K562 (cell line): Measurements from ENCODE around the gene CACNA1A. TPM values are rescaled to one million over a fixed set of nuclear protein-coding genes. Genes with fewer than 3 reads are reported as not detected.

Experiments
- ATAC-seq: fragments of 200-7000 bp; cut with Tn5 transposase; 3 replicates; pipeline ENCODE4 v1.9.1; 2020; ENCODE audit warnings: moderate library complexity
- BruUV-seq: library from RNA; stranded (reverse); fragments of 400-500 nt; replicated peaks from 2 replicates; lab custom pipeline; 2021; lab: Mats Ljungman, UMichigan
- CTCF ChIA-PET: fragments of 300-600 bp; formaldehyde crosslinking; extraction: SDS; loops from one replicate; lab custom pipeline; 2021; ENCODE audit warnings: low intra/inter-chr PET ratio; lab: Yijun Ruan, JAX
- POLR2A ChIA-PET: fragments of 300-600, 350-650 bp; sonication (Branson Sonifier 250); formaldehyde crosslinking; extraction: SDS; loops from one replicate; lab custom pipeline; 2021; ENCODE audit warnings: antibody characterized with exemption, inconsistent platforms; lab: Yijun Ruan, JAX
- DNase-seq, 4 experiments: peaks; one replicate each; pipeline versions ENCODE4 v3.0.0 to v3.0.0-alpha.2; 2011 to 2018; ENCODE audit warnings: low spot score in 3 of 4, mixed read lengths in 3 of 4; ENCODE audit errors: extremely low read depth in 1 of 4
- FAIRE-seq: peaks from 2 replicates; lab custom pipeline; 2011; peaks lifted over from hg19 to GRCh38; lab: Jason Lieb, UNC
- H2AFZ ChIP-seq: 2 replicates; pipeline ENCODE4 v1.6.0; 2011; ENCODE audit warnings: low read depth, low read length, control low read depth, inconsistent platforms
- H3K27ac ChIP-seq: fragments of 200-600 bp; 3 replicates; pipeline ENCODE4 v1.8.0; 2011; ENCODE audit warnings: low read depth, mild to moderate bottlenecking, control low read depth, inconsistent platforms, low read length, moderate library complexity, mixed read lengths; ENCODE audit errors: extremely low read depth
- H3K27me3 ChIP-seq, 2 experiments: fragments of 300-600 bp in 1 of 2; 2 replicates in 1 of 2; 3 replicates in 1 of 2; pipeline versions ENCODE4 v1.6.0 to v1.8.0; 2011; ENCODE audit warnings: inconsistent platforms in 2 of 2, low read length in 2 of 2, mild to moderate bottlenecking in 1 of 2, mixed read lengths in 1 of 2, moderate library complexity in 1 of 2; ENCODE audit not compliant: control insufficient read depth in 2 of 2, insufficient read depth in 2 of 2
- H3K36me3 ChIP-seq: fragments of 300-600 bp; 3 replicates; pipeline ENCODE4 v1.8.0; 2011; ENCODE audit warnings: mild to moderate bottlenecking, low read length, inconsistent platforms; ENCODE audit not compliant: control insufficient read depth, insufficient read depth
- H3K4me1 ChIP-seq, 2 experiments: fragments of 200-600 bp in 1 of 2; replicated peaks in 1 of 2; 2 replicates in 1 of 2; 3 replicates in 1 of 2; pipeline versions ENCODE4 v1.5.1 to v1.8.0; 2011; ENCODE audit warnings: inconsistent platforms in 2 of 2, low read length in 2 of 2, mild to moderate bottlenecking in 1 of 2, mixed read lengths in 1 of 2, moderate library complexity in 1 of 2; ENCODE audit not compliant: control insufficient read depth in 2 of 2, insufficient read depth in 2 of 2
- H3K4me2 ChIP-seq: 2 replicates; pipeline ENCODE4 v1.6.1; 2011; ENCODE audit warnings: low read length, control low read depth, inconsistent platforms, mixed read lengths; ENCODE audit not compliant: insufficient read depth
- H3K4me3 ChIP-seq: fragments of 200-600 bp; sonication (generic), shearing (Covaris generic); 2 replicates; pipeline ENCODE4 v1.5.1; 2016; ENCODE audit warnings: control low read depth, inconsistent platforms
- H3K79me2 ChIP-seq: fragments of 200-600 bp; 3 replicates; pipeline ENCODE4 v1.8.0; 2011; ENCODE audit warnings: low read length, inconsistent platforms; ENCODE audit not compliant: control insufficient read depth, insufficient read depth
- H3K9ac ChIP-seq, 2 experiments: 2 replicates each; pipeline versions ENCODE4 v1.6.0 to v1.6.1; 2011; ENCODE audit warnings: low read depth in 2 of 2, low read length in 2 of 2, control low read depth in 1 of 2, inconsistent platforms in 1 of 2, mild to moderate bottlenecking in 1 of 2, mixed read lengths in 1 of 2; ENCODE audit not compliant: insufficient read depth in 1 of 2
- H3K9me1 ChIP-seq: one replicate; pipeline ENCODE4 v1.6.0; 2011; ENCODE audit warnings: inconsistent platforms, mild to moderate bottlenecking, low read length, moderate library complexity; ENCODE audit not compliant: control insufficient read depth, insufficient read depth
- H3K9me3 ChIP-seq: replicated peaks from 2 replicates; pipeline ENCODE4 v1.5.1; 2011; ENCODE audit warnings: low read depth, low read length, inconsistent platforms; ENCODE audit not compliant: control insufficient read depth, insufficient read depth
- H4K20me1 ChIP-seq: replicated peaks from 2 replicates; pipeline ENCODE4 v1.6.1; 2011; ENCODE audit warnings: low read length, inconsistent platforms, mixed read lengths; ENCODE audit not compliant: control insufficient read depth, insufficient read depth
- CREB3L1 ChIP-seq: fragments of 450-650 bp; IDR thresholded peaks from 2 replicates; pipeline ENCODE4 v1.6.1; 2014; ENCODE audit warnings: low read depth, mild to moderate bottlenecking, moderate library complexity, borderline replicate concordance
- FOXJ3 ChIP-seq: sonication (generic); formaldehyde crosslinking; IDR thresholded peaks from 2 replicates; pipeline ENCODE4 v1.4.0; 2020; ENCODE audit warnings: mild to moderate bottlenecking, missing genetic modification reagents
- FUS ChIP-seq: fragments of 200-400 bp; formaldehyde crosslinking; optimal IDR thresholded peaks from 2 replicates; pipeline ENCODE3; 2017; ENCODE audit warnings: low read depth, low read length
- HNRNPUL1 ChIP-seq: fragments of 200-400 bp; formaldehyde crosslinking; IDR thresholded peaks from 2 replicates; pipeline ENCODE4 v1.6.1; 2017; ENCODE audit warnings: low read length
- MTA1 ChIP-seq: fragments of 450-650 bp; IDR thresholded peaks from 2 replicates; pipeline ENCODE4 v1.6.1; 2017; ENCODE audit warnings: borderline replicate concordance
- NONO ChIP-seq, 2 experiments: fragments of 200-400 bp in 1 of 2; fragments of 450-650 bp in 1 of 2; formaldehyde crosslinking in 1 of 2; IDR thresholded peaks; 2 replicates each; pipeline ENCODE4 v1.6.1; 2017; ENCODE audit warnings: low read depth in 2 of 2, mild to moderate bottlenecking in 2 of 2, moderate library complexity in 2 of 2, low read length in 1 of 2
- NUFIP1 ChIP-seq: fragments of 450-650 bp; IDR thresholded peaks from 2 replicates; pipeline ENCODE4 v1.6.1; 2018; ENCODE audit not compliant: partially characterized antibody
- RNF2 ChIP-seq: sonication (generic); IDR thresholded peaks from 2 replicates; pipeline ENCODE4 v1.6.1; 2016
- SMARCE1 ChIP-seq: fragments of 450-650 bp; IDR thresholded peaks from 2 replicates; pipeline ENCODE4 v1.7.1; 2016; ENCODE audit warnings: mild to moderate bottlenecking
- TBL1XR1 ChIP-seq, 2 experiments: IDR thresholded peaks; 2 replicates each; pipeline ENCODE4 v1.6.1; 2012; ENCODE audit warnings: improper control_type of control experiment in 2 of 2, low read length in 2 of 2, mild to moderate bottlenecking in 1 of 2
- TSHZ1 ChIP-seq: fragments of 250-450 bp; sonication (Bioruptor Pico); IDR thresholded peaks from 2 replicates; pipeline ENCODE4 v1.4.0; 2020; ENCODE audit warnings: mild to moderate bottlenecking, moderate library complexity
- ZFP36 ChIP-seq: fragments of 150-350 bp; IDR thresholded peaks from 2 replicates; pipeline ENCODE4 v1.6.1; 2018; ENCODE audit warnings: low read length, low read depth; ENCODE audit not compliant: partially characterized antibody
- WGBS: fragments of 100-300 bp; shearing (Covaris generic); methylation state at CpG from one replicate; pipeline ENCODE4 v1.1.6; 2016; ENCODE audit warnings: low coverage, mixed read lengths; ENCODE audit not compliant: insufficient coverage; ENCODE audit errors: missing lambda C conversion rate; 5-methylcytosine and 5-hydroxymethylcytosine counted together
- in situ Hi-C: fragments of 300-500 bp; cut with MboI; formaldehyde crosslinking; loops from 4 replicates; pipeline ENCODE4 v1.15.0; 2018; ENCODE audit warnings: inconsistent platforms, mixed read lengths
- intact Hi-C: fragments of 100-400 bp; cut with micrococcal nuclease; formaldehyde crosslinking; loops from 2 replicates; pipeline ENCODE4 v1.14.2; 2022
- polyA plus RNA-seq, 8 experiments: library from polyadenylated mRNA; depleted of rRNA in 4 of 8; stranded (reverse) in 5 of 8; unstranded in 3 of 8; fragments of >200 nt; fragmentation: Nextera tagmentation in 2 of 8; fragmentation: Illumina TruSeq in 1 of 8; extraction: Ambion mirVana in 2 of 8; extraction: Trizol in 1 of 8; gene quantifications; 2 replicates each; pipeline versions ENCODE4 v1.2.1 to v1.2.3, GENCODE V29; 2011 to 2014; ENCODE audit warnings: inconsistent platforms in 1 of 8, missing spikeins in 1 of 8
- total RNA-seq, 7 experiments: library from RNA; depleted of rRNA in 6 of 7; stranded (reverse); fragments of >200 nt in 6 of 7; fragmentation: Illumina TruSeq in 2 of 7; extraction: Trizol in 2 of 7; gene quantifications; 2 replicates each; pipeline versions ENCODE4 v1.2.1 to v1.2.3, GENCODE V29; 2011 to 2021; ENCODE audit warnings: low replicate concordance in 1 of 7
- TF ChIP-seq, protein P1 (sequence below): sonication (generic); formaldehyde crosslinking; IDR thresholded peaks from 2 replicates; pipeline ENCODE4 v1.9.0; 2022; ENCODE audit warnings: mild to moderate bottlenecking, missing genetic modification reagents
- TF ChIP-seq, protein P2 (sequence below): fragments of 450-650 bp; formaldehyde crosslinking; IDR thresholded peaks from 2 replicates; pipeline ENCODE4 v1.4.0; 2022; ENCODE audit warnings: missing genetic modification characterization

Gene CACNA1A
- total and polyA plus RNA-seq, 9 of the 15 experiments (the other 6 are each of a cell fraction or from before 2014, with no cell fraction given) = 0.03 to 0.20 (median 0.09) TPM; not detected in 1

GRCh38 chr19:13164343-13165161 lies 341.7 kb downstream of the CACNA1A start:
- CTCF ChIA-PET = no interaction called here
- no peak for TF ChIP-seq FUS
- TF ChIP-seq, protein P1, sequence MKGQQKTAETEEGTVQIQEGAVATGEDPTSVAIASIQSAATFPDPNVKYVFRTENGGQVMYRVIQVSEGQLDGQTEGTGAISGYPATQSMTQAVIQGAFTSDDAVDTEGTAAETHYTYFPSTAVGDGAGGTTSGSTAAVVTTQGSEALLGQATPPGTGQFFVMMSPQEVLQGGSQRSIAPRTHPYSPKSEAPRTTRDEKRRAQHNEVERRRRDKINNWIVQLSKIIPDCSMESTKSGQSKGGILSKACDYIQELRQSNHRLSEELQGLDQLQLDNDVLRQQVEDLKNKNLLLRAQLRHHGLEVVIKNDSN (CRISPR knock-in tag) = no peak
- TF ChIP-seq NUFIP1 = no peak
- TF ChIP-seq, protein P2, sequence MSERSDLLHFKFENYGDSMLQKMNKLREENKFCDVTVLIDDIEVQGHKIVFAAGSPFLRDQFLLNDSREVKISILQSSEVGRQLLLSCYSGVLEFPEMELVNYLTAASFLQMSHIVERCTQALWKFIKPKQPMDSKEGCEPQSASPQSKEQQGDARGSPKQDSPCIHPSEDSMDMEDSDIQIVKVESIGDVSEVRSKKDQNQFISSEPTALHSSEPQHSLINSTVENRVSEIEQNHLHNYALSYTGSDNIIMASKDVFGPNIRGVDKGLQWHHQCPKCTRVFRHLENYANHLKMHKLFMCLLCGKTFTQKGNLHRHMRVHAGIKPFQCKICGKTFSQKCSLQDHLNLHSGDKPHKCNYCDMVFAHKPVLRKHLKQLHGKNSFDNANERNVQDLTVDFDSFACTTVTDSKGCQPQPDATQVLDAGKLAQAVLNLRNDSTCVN (CRISPR knock-in tag) = 0 out of 2 replicates have a peak, but pooled peaks have one; percentile 27
- no peak for TF ChIP-seq TSHZ1 (CRISPR knock-in tag)
- TF ChIP-seq HNRNPUL1 = no peak
- TF ChIP-seq SMARCE1 = 0 out of 2 replicates have a peak, but pooled peaks have one; percentile 39
- TF ChIP-seq NONO (IDR thresholded peaks at IDR 0.05; ENCODE audit: low read depth in 2 of 2, low read length in 1 of 2) = no peak
- TF ChIP-seq MTA1 = peak; percentile 65
- TF ChIP-seq RNF2 = no peak; the same call in 1 of the 2 replicates
- no peak for TF ChIP-seq ZFP36
- no peak; the same call in 1 of the 2 replicates for TF ChIP-seq CREB3L1
- no peak for TF ChIP-seq FOXJ3 (CRISPR knock-in tag)
- TF ChIP-seq TBL1XR1 (IDR thresholded peaks at IDR 0.05; ENCODE audit: low read length in 2 of 2) = no peak

More at GRCh38 chr19:13164343-13165161, 341.7 kb downstream of the CACNA1A start:
- H3K36me3 ChIP-seq = no peaks in the 10 kb centered on the region; the same call in 2 of the 3 replicates
- BruUV-seq = no TSS peak
- H4K20me1 ChIP-seq = no peaks in the 10 kb centered on the region
- ATAC-seq (peak; percentile 7), FAIRE-seq (no peak), DNase-seq (peak in 3 of 4 experiments; percentile 23 to 76 (median 53))
- H3K4me2 ChIP-seq = peak overlapping the region; percentile 96
- intact Hi-C loops (no loop called here), in situ Hi-C loops (no loop called here)
- H3K79me2 ChIP-seq = peaks cover 7% of the 10 kb centered on the region; the same call in 2 of the 3 replicates
- H2AFZ ChIP-seq = peak overlapping the region; percentile 81
- POLR2A ChIA-PET = interaction anchor here (0.6 to 4.9 kb wide), 14 partner anchors 9 to 1008 kb away, joined by 3 to 45 read pairs (median 3); partner anchors contain the start of genes IER2 and STX10
- H3K4me3 ChIP-seq = peak overlapping the region; percentile 48
- no peaks in the 10 kb centered on the region for H3K9me1 ChIP-seq
- H3K9me3 ChIP-seq = no peaks in the 10 kb centered on the region
- peaks cover 35 to 62% of the 10 kb centered on the region in 2 experiments for H3K4me1 ChIP-seq
- 7% methylated on average over 17 of the region's 19 CpGs for WGBS
- peak overlapping the region; percentile 82 to 88 for H3K9ac ChIP-seq
- H3K27ac ChIP-seq = peak overlapping the region; percentile 98
- H3K27me3 ChIP-seq = no peaks in the 10 kb centered on the region
